GM21825 (cell line): ENCODE results near the gene SDHAF4.
"Not testable (repeated sequence)": the region's sequence is repeated elsewhere in the genome, so short reads cannot be mapped to it uniquely, and the experiment has no call there.

ENCODE experiments used
- ATAC-seq: cut with Tn5 transposase; IDR thresholded peaks from one replicate; pipeline ENCODE4 v1.9.1; 2021; ENCODE audit warnings: mild to moderate bottlenecking, moderate library complexity; ENCODE audit not compliant: unreplicated experiment

SDHAF4 gene

GRCh38 chr6:70592391-70593117, 25.8 kb downstream of the SDHAF4 start:
- no peak for ATAC-seq

- ATAC-seq, result no peak
These were observed 26.4 kb downstream of the SDHAF4 start for GRCh38 chr6:70593118-70593486.

- no peak for ATAC-seq
These were observed 32.5 kb downstream of the SDHAF4 start for GRCh38 chr6:70599187-70599586.

GRCh38 chr6:70601014-70601413, 34.3 kb downstream of the SDHAF4 start:
- ATAC-seq, result no peak

- no peak for ATAC-seq
These were observed 37.5 kb downstream of the SDHAF4 start for GRCh38 chr6:70604254-70604653.

GRCh38 chr6:70607371-70607770, 40.6 kb downstream of the SDHAF4 start:
- ATAC-seq, result not testable (repeated sequence)

GRCh38 chr6:70609181-70609580, 42.5 kb downstream of the SDHAF4 start:
- ATAC-seq, result not testable (repeated sequence)

GRCh38 chr6:70616728-70617260, 50.1 kb downstream of the SDHAF4 start:
- ATAC-seq, result no peak

GRCh38 chr6:70620746-70621145, 54.0 kb downstream of the SDHAF4 start:
- no peak for ATAC-seq

GRCh38 chr6:70622461-70622860, 55.7 kb downstream of the SDHAF4 start:
- ATAC-seq, result no peak

- ATAC-seq, result no peak
These were observed 58.7 kb downstream of the SDHAF4 start for GRCh38 chr6:70625436-70625835.

- ATAC-seq, result no peak
These were observed 60.9 kb downstream of the SDHAF4 start for GRCh38 chr6:70627500-70628254.

GRCh38 chr6:70629929-70630328, 63.2 kb downstream of the SDHAF4 start:
- no peak for ATAC-seq

GRCh38 chr6:70633870-70634269, 67.1 kb downstream of the SDHAF4 start:
- no peak for ATAC-seq

GRCh38 chr6:70636596-70636995, 69.9 kb downstream of the SDHAF4 start:
- ATAC-seq, result no peak

GRCh38 chr6:70638468-70638867, 71.7 kb downstream of the SDHAF4 start:
- no peak for ATAC-seq
